GM18519 (cell line): ENCODE measurements around the gene PITPNC1.
"Not testable (repeated sequence)": the region's sequence is repeated elsewhere in the genome, so short reads cannot be mapped to it uniquely, and the experiment has no call there.

Source experiments
- ATAC-seq: cut with Tn5 transposase; IDR thresholded peaks from one replicate; pipeline ENCODE4 v1.9.1; 2021; ENCODE audit warnings: mild to moderate bottlenecking, moderate library complexity; ENCODE audit not compliant: unreplicated experiment, low FRiP score

Gene PITPNC1

GRCh38 chr17:67376737-67377487 is at the start of gene PITPNC1:
Gene PITPNC1 (plus strand): TSS chr17:67377281.
- ATAC-seq = peak; percentile 55

GRCh38 chr17:67328026-67328425 is 49.1 kb upstream of the PITPNC1 start:
- no peak for ATAC-seq

- not testable (repeated sequence) for ATAC-seq
Observed at GRCh38 chr17:67331381-67332161, 45.5 kb upstream of the PITPNC1 start.

- not testable (repeated sequence) for ATAC-seq
Observed at GRCh38 chr17:67332162-67332508, 44.9 kb upstream of the PITPNC1 start.

GRCh38 chr17:67335245-67335835 is 41.7 kb upstream of the PITPNC1 start:
- no peak for ATAC-seq

GRCh38 chr17:67336859-67337258 is 40.2 kb upstream of the PITPNC1 start:
- no peak for ATAC-seq

- ATAC-seq = not testable (repeated sequence)
Observed at GRCh38 chr17:67338353-67338752, 38.7 kb upstream of the PITPNC1 start.

GRCh38 chr17:67343237-67343636 is 33.8 kb upstream of the PITPNC1 start:
- ATAC-seq = no peak

- no peak for ATAC-seq
Observed at GRCh38 chr17:67347826-67348225, 29.3 kb upstream of the PITPNC1 start.

- ATAC-seq = no peak
Observed at GRCh38 chr17:67349420-67349819, 27.7 kb upstream of the PITPNC1 start.

- no peak for ATAC-seq
Observed at GRCh38 chr17:67353161-67353560, 23.9 kb upstream of the PITPNC1 start.

GRCh38 chr17:67353929-67354574 is 23.0 kb upstream of the PITPNC1 start:
- ATAC-seq = no peak

GRCh38 chr17:67358612-67359011 is 18.5 kb upstream of the PITPNC1 start:
- no peak for ATAC-seq

GRCh38 chr17:67359960-67360791 is 16.9 kb upstream of the PITPNC1 start:
- ATAC-seq = no peak

GRCh38 chr17:67360880-67361279 is 16.2 kb upstream of the PITPNC1 start:
- no peak for ATAC-seq

- ATAC-seq = no peak
Observed at GRCh38 chr17:67362173-67362572, 14.9 kb upstream of the PITPNC1 start.

- no peak for ATAC-seq
Observed at GRCh38 chr17:67364847-67365737, 12.0 kb upstream of the PITPNC1 start.

- no peak for ATAC-seq
Observed at GRCh38 chr17:67365738-67366192, 11.3 kb upstream of the PITPNC1 start.
